Stimulated activated CD4-positive, alpha-beta T cell treated with anti-CD3 and anti-CD28 coated beads, TNF-alpha, amount 100 ng/mL, for 24 hours (primary cell): ENCODE results near the gene ARHGAP26.
"Not testable (repeated sequence)": the region's sequence is repeated elsewhere in the genome, so short reads cannot be mapped to it uniquely, and the experiment has no call there.

Experiments
- DNase-seq, 3 experiments: peaks; one replicate each; pipeline ENCODE4 v3.0.0-alpha.2; 2020; ENCODE audit warnings: low read depth in 3 of 3

ARHGAP26 gene

DNA sequence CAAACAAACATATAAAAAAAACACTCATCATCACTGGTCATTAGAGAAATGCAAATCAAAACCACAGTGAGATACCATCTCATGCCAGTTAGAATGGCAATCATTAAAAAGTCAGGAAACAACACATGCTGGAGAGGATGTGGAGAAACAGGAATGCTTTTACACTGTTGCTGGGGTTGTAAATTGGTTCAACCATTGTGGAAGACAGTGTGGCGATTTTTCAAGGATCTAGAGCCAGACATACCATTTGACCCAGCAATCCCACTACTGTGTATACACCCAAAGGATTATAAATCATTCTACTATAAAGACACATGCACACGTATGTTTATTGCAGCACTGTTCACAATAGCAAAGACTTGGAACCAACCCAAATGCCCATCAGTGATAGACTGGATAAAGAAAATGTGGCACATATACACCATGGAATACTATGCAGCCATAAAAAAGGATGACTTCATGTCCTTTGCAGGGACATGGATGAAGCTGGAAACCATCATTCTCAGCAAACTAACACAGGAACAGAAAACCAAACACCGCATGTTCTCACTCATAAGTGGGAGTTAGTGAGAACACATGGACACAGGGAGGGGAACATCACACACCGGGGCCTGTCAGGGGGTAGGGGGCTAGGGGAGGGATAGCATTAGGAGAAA lies 433.3 kb downstream of the ARHGAP26 start:
- DNase-seq = not testable (repeated sequence)

DNA sequence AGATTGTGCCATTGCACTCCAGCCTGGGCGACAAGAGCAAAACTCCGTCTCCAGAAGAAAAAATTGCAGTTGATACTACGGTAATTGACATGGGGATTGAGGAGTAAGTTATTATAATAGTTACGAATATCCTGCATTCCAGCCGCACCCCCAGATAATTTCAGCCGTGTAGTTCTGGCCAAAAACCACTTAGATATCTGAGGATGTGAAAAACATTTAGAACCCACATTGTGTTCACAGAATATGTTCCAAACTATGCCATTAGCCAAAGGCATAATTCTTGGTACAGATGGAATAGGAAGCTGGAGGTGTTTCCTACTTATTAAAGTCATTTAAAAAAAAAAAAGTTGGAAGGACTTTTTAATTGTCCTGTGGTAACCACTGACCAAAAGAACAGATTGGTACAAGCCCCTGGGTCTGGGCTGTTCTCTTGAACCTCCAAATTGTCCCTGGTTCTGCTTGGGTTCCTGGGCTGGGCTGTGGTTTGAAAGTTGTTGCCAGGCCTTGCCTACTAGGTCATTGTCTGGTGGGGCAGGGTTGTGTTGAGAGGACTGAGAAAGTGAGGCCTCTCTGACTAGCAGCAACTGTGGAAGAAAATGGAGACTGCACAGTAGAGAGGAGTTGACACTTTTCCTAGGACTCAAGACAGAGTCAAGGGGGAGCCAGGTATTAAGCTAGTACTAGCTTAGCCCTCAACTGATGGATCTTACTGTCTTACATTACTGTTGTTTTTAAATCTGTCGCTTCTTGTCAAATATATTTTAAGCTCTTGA lies 434.5 kb downstream of the ARHGAP26 start:
- no peak for DNase-seq

- DNase-seq = no peak
Measured at GRCh38 chr5:143205386-143205785, 435.2 kb downstream of the ARHGAP26 start.

- no peak for DNase-seq
Measured at GRCh38 chr5:143205883-143206195, 435.7 kb downstream of the ARHGAP26 start.

GRCh38 chr5:143206196-143207053 lies 436.2 kb downstream of the ARHGAP26 start:
- DNase-seq = no peak

- no peak for DNase-seq
Measured at GRCh38 chr5:143207058-143207457, 436.9 kb downstream of the ARHGAP26 start.

- no peak for DNase-seq
Measured at GRCh38 chr5:143207563-143208364, 437.6 kb downstream of the ARHGAP26 start.

GRCh38 chr5:143208365-143208641 lies 438.1 kb downstream of the ARHGAP26 start:
- DNase-seq = no peak

DNA sequence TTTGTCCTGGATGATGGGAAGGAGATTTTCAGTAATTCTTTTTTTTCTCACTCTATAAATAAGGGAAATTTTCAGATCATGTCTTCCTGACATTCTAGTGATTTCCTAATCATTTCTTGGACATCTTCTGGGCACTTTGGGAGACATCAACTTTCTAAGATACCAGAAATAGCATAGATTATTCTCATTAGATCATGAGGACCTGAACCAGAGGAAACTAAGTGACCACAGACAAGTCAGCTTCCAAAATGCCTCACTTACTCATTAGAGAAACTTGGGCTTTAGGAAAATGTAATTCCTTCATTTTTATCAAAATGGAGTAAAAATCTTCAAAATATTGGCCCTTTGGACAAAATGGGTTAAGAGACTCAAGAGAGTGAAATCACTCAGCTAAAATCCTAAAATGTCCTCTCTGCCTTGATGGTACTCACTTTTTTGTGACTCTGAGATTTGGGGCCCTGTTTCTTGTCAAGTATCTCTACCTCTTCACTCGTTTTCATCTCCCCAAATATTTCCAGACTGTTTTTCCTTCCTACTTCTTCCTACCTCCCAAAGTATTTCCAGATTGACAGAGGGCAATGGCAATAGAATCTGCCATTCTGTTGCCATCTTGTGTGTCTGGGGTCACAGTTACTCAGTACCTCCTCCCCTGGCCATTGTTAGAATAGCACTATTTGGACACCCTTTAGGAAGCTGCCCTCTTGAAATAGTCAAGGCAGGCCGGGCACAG lies 438.8 kb downstream of the ARHGAP26 start:
- no peak for DNase-seq

DNA sequence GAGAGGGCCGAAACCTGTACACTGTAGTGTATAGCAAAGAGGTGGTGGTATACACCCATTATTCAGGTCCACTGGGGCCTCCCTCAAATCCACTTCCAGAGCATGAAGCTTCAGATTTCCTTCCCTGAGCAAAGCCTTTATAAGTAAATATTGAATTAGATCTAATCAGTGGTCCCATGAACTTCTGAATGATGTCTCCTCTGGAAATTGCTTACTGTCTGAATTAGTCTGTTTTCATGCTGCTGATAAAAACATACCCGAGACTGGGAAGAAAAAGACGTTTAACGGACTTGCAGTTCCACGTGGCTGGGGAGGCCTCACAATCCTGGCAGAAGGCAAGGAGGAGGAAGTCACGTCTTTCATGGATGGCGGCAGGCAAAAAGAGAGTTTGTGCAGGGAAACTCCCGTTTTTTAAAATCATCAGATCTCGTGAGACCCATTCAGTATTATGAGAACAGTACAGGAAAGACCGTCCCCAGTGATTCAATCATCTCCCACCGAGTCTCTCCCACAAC lies 439.8 kb downstream of the ARHGAP26 start:
- DNase-seq = no peak

- DNase-seq = no peak
Measured at GRCh38 chr5:143210576-143210975, 440.4 kb downstream of the ARHGAP26 start.

GRCh38 chr5:143212261-143212660 lies 442.1 kb downstream of the ARHGAP26 start:
- DNase-seq = no peak

GRCh38 chr5:143213231-143213850 lies 443.2 kb downstream of the ARHGAP26 start:
- DNase-seq = no peak

- no peak for DNase-seq
Measured at GRCh38 chr5:143213851-143214363, 443.7 kb downstream of the ARHGAP26 start.

DNA sequence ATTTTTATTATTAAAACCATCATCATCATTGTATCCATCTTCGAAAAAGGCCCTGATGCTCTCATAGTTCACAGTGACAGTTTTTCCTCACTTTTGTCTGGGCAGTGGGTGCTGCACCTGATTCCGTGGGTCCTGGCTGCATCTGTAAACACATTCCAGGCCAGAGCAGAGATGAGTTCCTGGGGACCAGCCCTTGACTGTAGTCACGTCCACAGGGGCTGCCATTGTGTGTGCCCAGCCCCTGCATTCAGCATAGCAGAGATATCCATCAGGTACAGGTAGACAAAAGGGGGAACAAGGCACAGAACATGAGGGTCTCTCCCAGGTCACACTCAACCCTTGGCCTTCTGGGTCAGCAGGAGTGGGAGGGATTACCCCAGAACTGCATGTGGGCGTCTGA lies 444.3 kb downstream of the ARHGAP26 start:
- no peak for DNase-seq

- DNase-seq = no peak
Measured at GRCh38 chr5:143214890-143215289, 444.7 kb downstream of the ARHGAP26 start.

- no peak for DNase-seq
Measured at GRCh38 chr5:143215690-143216089, 445.5 kb downstream of the ARHGAP26 start.

DNA sequence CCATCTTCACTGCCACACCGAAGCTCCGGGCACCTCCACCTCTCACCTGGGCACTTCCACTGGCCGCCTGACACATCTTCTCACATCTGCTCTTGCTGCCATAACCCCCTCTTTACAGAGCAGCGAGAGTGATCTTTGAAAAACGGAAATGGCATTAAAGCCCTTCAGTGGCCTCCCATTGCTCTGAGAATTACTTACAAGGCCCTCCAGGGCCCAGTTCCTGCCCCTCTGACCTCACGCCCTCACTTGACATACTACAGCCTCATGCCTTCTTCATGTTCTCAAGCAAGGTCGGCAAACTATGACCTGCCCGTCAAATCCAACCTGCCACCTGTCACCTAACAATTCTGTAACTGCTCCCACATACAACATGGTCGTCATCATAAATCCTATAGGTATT lies 446.0 kb downstream of the ARHGAP26 start:
- no peak for DNase-seq

DNA sequence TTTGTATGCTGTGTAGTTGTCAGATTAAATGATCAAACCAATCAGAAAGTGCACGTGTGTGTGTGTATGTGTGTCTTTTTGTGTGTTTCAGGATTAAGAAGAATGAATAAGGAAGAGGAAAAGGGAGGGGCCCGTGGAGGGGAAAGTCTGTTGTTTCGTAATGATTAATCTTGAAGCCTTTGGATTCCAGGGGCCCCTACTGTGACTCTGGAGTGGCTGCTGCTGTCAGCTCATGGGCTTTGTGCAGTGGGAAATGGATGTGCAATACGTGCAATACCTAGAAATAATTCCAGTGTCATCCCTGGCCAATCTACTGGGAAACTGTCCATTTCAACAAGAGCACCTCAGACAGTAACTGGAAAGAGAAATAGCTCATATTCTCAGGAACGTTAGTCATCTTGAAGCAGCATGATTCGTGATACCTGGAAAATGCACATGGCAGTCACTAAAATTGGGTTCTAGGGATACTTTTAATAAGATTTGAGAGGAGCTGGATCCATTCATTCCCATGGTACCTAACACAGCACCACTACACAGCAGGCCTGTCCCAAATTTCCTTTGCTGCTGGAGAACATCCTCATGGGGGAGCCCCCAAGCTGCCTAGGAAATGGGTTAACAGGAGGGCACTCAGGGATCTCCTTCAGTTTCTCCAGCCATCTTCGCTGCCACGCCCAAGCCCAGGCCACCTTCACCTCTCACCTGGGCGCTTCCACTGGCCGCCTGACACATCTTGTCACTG lies 447.1 kb downstream of the ARHGAP26 start:
- DNase-seq = no peak

DNA sequence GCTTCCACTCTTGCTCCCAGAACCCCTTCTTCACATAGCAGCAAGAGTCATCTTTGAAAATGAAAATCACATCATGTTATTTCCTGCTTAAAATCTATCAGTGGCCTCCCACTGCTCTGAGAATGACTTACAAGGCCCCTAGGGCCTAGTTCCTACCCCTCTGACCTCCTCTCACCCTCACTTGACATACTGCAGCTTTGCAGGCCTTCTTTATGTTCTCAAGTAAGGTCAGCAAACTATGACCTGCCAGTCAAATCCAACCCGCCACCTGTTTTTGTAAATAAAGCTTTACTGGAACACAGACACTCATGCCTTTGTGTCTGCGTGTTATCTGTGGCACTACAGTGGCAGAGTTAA lies 447.6 kb downstream of the ARHGAP26 start:
- DNase-seq = no peak
